Osteoblast (primary cell): Measurements from ENCODE around the gene SEMA6B. TPM values are rescaled to one million over a fixed set of nuclear protein-coding genes. Genes with fewer than 3 reads are reported as not detected.

ENCODE experiments used
- DNase-seq: peaks from one replicate; pipeline ENCODE4 v3.0.0; 2011; ENCODE audit warnings: low spot score, mixed read lengths; ENCODE audit not compliant: insufficient read length; ENCODE audit errors: missing footprints
- H2AFZ ChIP-seq: 2 replicates; pipeline ENCODE4 v1.6.0; 2011; ENCODE audit warnings: mild to moderate bottlenecking, low read length
- H3K27ac ChIP-seq: 2 replicates; pipeline ENCODE4 v1.5.1; 2011; ENCODE audit warnings: mild to moderate bottlenecking, low read depth, low read length, moderate library complexity
- H3K27me3 ChIP-seq: 2 replicates; pipeline ENCODE4 v1.6.0; 2012; ENCODE audit warnings: mild to moderate bottlenecking, control low read depth, inconsistent platforms, low read length, moderate library complexity; ENCODE audit not compliant: insufficient read depth
- H3K36me3 ChIP-seq: 2 replicates; pipeline ENCODE4 v1.5.1; 2011; ENCODE audit warnings: mild to moderate bottlenecking, low read length, control low read depth, moderate library complexity; ENCODE audit not compliant: insufficient read depth
- H3K4me1 ChIP-seq: 2 replicates; pipeline ENCODE4 v1.5.1; 2011; ENCODE audit warnings: mild to moderate bottlenecking, low read length, control low read depth, moderate library complexity; ENCODE audit not compliant: insufficient read depth
- H3K4me2 ChIP-seq: 2 replicates; pipeline ENCODE4 v1.6.0; 2011; ENCODE audit warnings: mild to moderate bottlenecking, low read length; ENCODE audit not compliant: insufficient read depth
- H3K4me3 ChIP-seq: fragments of 200-600 bp; sonication (generic); 3 replicates; pipeline ENCODE4 v1.5.1; 2012; ENCODE audit warnings: mild to moderate bottlenecking, low read length, inconsistent platforms; ENCODE audit not compliant: insufficient read depth
- H3K79me2 ChIP-seq: 2 replicates; pipeline ENCODE4 v1.6.0; 2012; ENCODE audit warnings: mild to moderate bottlenecking, low read length, control low read depth, inconsistent platforms; ENCODE audit not compliant: insufficient read depth
- H3K9me3 ChIP-seq: 2 replicates; pipeline ENCODE4 v1.5.1; 2011; ENCODE audit warnings: low read depth, low read length, control low read depth
- H4K20me1 ChIP-seq: 2 replicates; pipeline ENCODE4 v1.6.0; 2012; ENCODE audit warnings: mild to moderate bottlenecking, low read length, control low read depth; ENCODE audit not compliant: insufficient read depth
- total RNA-seq: library from RNA; depleted of rRNA; stranded (reverse); fragments of >200 nt; gene quantifications from 2 replicates; pipeline ENCODE4 v1.2.3, GENCODE V29; 2012
- TF ChIP-seq, protein P1 (sequence below): IDR thresholded peaks from 2 replicates; pipeline ENCODE4 v1.5.1; 2011; ENCODE audit warnings: mild to moderate bottlenecking, low read depth, low read length, moderate library complexity; ENCODE audit errors: extremely low read depth

The SEMA6B gene
- total RNA-seq, 1 donor, result 0.36 TPM

DNA sequence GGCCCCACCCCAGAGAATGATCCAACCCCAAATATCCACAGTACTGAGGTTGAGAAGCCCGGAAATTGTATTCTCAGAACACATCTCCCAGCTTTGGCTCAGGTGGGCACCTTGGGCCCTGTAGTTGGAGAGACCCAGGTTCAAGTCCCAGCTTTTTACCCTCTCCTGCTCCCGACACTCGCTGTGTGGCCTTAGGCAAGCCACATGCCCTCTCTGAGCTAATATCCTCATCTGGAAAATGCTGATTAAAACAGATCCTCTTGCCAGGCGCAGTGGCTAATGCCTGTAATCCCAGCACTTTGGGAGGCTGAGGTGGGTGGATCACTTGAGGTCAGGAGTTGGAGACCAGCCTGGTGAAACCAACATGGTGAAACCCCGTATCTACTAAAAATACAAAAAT, 43.8 kb downstream of the SEMA6B start:
- Histone ChIP-seq H3K4me2 (no peak overlapping the region), H3K27ac (no peak overlapping the region), H4K20me1 (no peaks in the 10 kb centered on the region), H3K4me3 (no peak overlapping the region), H3K79me2 (no peaks in the 10 kb centered on the region), H2AFZ (no peak overlapping the region), H3K36me3 (no peaks in the 10 kb centered on the region), H3K27me3 (peaks cover 20% of the 10 kb centered on the region), H3K9me3 (no peaks in the 10 kb centered on the region), H3K4me1 (peaks cover 5% of the 10 kb centered on the region)
- TF ChIP-seq, protein P1, sequence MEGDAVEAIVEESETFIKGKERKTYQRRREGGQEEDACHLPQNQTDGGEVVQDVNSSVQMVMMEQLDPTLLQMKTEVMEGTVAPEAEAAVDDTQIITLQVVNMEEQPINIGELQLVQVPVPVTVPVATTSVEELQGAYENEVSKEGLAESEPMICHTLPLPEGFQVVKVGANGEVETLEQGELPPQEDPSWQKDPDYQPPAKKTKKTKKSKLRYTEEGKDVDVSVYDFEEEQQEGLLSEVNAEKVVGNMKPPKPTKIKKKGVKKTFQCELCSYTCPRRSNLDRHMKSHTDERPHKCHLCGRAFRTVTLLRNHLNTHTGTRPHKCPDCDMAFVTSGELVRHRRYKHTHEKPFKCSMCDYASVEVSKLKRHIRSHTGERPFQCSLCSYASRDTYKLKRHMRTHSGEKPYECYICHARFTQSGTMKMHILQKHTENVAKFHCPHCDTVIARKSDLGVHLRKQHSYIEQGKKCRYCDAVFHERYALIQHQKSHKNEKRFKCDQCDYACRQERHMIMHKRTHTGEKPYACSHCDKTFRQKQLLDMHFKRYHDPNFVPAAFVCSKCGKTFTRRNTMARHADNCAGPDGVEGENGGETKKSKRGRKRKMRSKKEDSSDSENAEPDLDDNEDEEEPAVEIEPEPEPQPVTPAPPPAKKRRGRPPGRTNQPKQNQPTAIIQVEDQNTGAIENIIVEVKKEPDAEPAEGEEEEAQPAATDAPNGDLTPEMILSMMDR, result no peak
- DNase-seq, result no peak

DNA sequence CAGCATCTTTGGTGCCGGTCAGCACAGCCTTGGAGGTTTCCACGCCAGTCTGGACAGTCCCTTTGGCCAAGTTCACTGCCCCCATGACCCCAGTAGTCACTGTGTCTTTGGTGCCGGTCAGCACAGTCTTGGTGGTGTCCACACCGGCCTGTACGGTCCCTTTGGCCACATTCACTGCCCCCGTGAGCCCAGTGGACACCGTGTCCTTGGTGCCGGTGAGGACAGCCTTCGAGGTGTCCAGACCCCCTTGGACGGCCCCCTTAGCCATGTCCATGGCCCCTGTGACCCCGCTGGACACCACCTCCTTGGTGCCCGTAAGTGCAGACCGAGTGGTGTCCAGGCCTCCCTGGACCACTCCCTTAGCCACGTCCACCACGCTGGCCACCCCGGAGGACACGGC, 46.2 kb downstream of the SEMA6B start:
- Histone ChIP-seq H3K9me3 (no peaks in the 10 kb centered on the region), H3K4me2 (no peak overlapping the region), H4K20me1 (no peaks in the 10 kb centered on the region), H3K36me3 (no peaks in the 10 kb centered on the region), H3K27ac (no peak overlapping the region), H3K4me3 (no peak overlapping the region), H3K79me2 (no peaks in the 10 kb centered on the region), H3K4me1 (no peaks in the 10 kb centered on the region), H3K27me3 (peaks cover 6% of the 10 kb centered on the region), H2AFZ (no peak overlapping the region)
- TF ChIP-seq, protein P1, result no peak
- no peak for DNase-seq

DNA sequence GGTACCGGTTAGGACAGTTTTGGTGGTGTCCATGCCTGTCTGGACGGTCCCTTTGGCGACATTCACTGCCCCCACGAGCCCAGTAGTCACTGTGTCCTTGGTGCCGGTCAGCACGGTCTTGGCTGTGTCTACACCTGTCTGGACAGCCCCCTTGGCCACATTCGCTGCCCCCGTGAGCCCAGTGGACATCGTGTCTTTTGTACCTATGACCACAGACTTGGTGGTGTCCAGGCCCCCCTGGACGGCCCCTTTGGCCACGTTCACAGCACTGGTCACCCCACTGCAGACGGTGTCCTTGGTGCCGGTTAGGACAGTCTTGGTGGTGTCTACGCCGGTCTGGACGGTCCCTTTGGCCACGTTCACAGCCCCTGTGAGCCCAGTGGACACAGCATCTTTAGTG, 47.4 kb downstream of the SEMA6B start:
- DNase-seq, result no peak
- Histone ChIP-seq H3K4me1 (no peaks in the 10 kb centered on the region), H3K36me3 (no peaks in the 10 kb centered on the region), H3K27ac (no peak overlapping the region), H3K4me2 (no peak overlapping the region), H2AFZ (no peak overlapping the region), H4K20me1 (no peaks in the 10 kb centered on the region), H3K27me3 (peaks cover 4% of the 10 kb centered on the region), H3K4me3 (no peak overlapping the region), H3K79me2 (no peaks in the 10 kb centered on the region), H3K9me3 (no peaks in the 10 kb centered on the region)
- TF ChIP-seq, protein P1, result no peak

DNA sequence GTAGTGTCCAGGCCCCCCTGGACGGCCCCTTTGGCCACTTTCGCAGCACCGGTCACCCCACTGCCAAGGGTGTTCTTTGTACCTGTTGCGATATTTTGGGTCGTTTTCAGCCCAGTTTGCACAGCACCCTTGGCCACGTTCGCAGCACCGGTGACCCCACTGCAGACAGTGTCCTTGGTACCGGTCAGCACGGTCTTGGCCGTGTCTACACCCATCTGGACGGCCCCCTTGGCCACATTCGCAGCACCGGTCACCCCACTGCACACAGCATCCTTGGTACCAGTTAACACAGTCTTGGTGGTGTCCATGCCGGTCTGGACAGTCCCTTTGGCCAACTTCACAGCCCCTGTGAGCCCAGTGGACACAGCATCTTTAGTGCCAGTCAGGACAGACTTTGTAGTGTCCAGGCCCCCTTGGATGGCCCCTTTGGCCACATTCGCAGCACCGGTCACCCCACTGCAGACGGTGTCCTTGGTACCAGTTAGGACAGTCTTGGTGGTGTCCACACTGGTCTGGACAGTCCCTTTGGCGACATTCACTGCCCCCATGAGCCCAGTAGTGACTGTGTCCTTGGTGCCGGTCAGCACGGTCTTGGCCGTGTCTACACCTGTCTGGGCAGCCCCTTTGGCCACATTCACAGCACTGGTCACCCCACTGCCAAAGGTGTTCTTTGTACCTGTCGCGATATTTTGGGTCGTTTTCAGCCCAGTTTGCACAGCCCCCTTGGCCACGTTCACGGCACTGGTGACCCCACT, 48.0 kb downstream of the SEMA6B start:
- Histone ChIP-seq H2AFZ (no peak overlapping the region), H4K20me1 (peaks cover 2% of the 10 kb centered on the region), H3K27me3 (peaks cover 4% of the 10 kb centered on the region), H3K36me3 (no peaks in the 10 kb centered on the region), H3K4me3 (no peak overlapping the region), H3K4me2 (no peak overlapping the region), H3K79me2 (no peaks in the 10 kb centered on the region), H3K9me3 (no peaks in the 10 kb centered on the region), H3K27ac (no peak overlapping the region), H3K4me1 (peaks cover 3% of the 10 kb centered on the region)
- no peak for DNase-seq
- TF ChIP-seq, protein P1, result no peak
